SH-SY5Y (cell line): Measurements from ENCODE around the gene TMEM254.

Experiments
- GATA2 ChIP-seq: IDR thresholded peaks from 2 replicates; pipeline ENCODE4 v1.6.1; 2011; ENCODE audit warnings: mild to moderate bottlenecking, low read depth, low read length
- GATA3 ChIP-seq: IDR thresholded peaks from 2 replicates; pipeline ENCODE4 v1.6.1; 2011; ENCODE audit warnings: low read depth, mild to moderate bottlenecking, low read length, moderate library complexity

DNA sequence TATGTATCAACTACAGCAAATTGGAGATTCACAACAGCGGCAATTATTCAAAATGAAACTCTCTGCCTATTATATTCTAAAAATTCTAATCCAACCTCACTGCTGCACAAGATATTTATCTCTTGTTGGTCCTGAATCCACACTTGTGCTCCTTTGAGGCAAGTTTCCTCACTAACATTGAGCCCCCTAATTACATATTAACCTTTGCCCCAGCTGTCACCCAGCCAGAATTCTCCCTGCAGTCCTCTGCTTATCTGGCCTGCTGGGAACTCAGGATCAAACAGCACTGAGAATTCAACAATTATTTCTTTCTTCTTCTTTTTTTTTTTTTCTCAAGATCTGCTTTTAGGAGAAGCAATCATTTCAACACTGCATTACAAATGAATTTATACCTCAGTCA lies 32.5 kb downstream of the TMEM254 start:
- TF ChIP-seq GATA2, result no peak
- no peak for TF ChIP-seq GATA3
